ENCODE measurements around the gene ZNF785.
"Not testable (repeated sequence)": the region's sequence is repeated elsewhere in the genome, so short reads cannot be mapped to it uniquely, and the experiment has no call there.

The ZNF785 gene

DNA sequence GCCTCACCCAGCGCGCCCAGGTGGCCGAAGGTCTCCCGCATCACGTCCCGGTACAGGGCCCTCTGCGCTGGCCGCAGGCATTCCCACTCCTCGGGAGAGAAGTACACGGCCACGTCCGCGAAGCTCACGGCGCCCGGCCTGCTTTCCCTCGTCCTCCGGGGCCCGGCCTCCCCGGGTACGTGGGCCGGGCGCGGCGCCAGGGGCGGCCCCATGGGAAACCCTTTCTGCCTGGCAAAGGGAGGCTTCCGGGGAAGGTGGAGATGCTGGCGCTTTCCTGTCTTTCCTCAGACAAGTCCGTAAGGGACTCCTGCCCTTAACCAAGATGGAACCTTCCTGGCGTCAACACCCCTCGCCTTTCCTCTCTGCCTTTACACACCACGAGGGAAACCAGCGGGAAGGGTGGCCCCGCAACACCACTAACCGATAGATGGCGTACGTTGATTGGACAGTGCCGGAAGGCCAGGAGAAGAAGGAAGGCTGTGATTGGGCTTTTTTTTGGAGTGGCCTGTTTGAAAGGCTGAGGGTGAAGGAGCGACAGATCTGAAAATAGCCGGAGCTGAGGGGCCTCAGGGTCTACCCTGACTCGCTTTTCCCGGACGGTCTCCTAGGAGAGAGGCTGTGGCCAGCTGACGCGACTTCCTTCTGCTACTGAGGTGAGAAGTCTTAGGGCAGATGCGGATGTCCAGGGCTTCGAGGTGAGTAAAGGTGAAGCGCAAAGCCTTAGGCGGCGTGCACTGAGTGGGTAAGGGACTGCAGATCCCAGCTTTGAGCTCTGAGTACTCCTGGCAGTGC is at the start of gene ZNF785:
Gene ZNF785, minus strand, starts transcription at position 298 of the 792 bp plus-strand sequence. Its CDS starts 86 bp downstream, at position 212.
- DNase-seq (ENCODE audit: low spot score), result peak; percentile 95
- FAIRE-seq, result no peak

DNA sequence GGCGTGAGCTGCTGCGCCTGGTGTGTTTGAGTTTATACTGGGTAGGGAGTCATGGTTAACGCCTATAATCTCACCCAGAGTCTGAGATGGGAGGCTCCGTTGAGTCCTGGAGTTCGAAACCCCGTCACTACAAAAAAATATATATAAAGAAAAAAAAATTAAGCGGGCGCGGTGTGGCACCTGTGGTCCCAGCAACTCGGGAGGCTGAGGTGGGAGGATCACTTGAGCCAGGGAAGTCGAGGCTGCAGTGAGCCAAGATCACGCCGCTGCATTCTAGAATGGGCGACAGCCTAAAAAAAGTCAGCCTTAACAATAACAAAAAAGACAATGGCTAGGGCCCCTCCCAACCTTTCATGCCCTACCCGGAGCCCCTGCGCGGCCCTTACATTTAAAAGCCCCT is 48.0 kb upstream of the ZNF785 start:
- DNase-seq (ENCODE audit: low spot score) (no peak), FAIRE-seq (no peak)

DNA sequence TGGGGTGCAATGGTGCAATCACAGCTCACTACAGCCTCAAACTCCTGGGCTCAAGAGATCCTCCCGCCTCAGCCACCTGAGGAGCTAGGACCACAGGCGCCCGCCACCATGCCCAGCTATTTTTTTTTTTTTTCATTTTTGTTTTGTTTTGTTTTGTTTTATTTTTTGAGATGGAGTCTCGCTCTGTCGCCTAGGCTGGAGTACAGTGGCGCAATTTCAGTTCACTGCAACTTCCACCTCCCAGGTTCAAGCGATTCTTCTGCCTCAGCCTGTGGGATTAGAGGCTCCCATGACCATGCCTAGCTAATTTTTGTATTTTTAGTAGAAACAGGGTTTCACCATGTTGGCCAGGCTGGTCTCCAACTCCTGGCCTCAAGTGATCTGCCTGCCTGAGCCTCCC is 47.0 kb upstream of the ZNF785 start:
- FAIRE-seq, result not testable (repeated sequence)

DNA sequence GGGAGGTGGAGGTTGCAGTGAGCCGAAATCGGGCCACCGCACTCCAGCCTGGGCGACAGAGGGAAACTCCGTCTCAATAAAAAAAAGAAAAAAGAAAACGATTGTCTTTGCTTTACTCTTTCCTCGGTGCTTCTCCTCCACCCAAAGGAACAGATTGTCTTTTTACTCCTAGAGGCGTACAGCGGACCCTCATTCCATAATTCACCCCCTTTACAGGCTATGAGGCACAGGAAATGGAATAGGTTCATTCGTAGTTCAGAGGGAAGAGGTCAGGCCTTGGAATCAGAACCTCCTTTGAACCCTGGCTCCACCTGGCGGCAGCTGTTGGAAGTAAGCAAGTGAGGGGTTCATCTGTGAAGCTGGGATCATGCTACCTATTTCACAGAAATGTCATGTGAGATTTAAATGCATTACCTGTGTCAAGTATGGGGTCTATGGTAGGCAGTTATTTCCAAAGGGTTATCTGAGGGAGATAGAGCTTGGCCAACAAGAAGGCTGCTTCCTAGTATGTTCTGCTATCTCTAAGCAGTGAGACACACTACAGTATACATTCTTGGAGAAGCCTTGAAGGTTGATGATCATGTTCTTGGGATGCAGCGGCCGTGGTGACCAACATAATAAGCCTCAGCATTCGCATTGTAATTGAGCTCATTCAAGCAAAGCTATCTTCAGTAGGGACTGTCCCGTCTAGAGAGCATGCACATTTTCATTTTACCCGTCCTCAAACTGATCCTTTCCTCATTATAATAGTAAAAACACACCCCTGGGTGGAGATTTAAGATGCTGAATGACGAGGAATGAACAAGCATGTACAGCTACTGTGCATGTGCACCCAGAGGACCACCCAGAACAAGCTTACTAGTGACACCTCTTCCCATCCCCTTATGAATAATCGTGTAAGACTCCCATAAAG is 43.4 kb upstream of the ZNF785 start:
- no peak for FAIRE-seq
- DNase-seq (ENCODE audit: low spot score), result peak; percentile 69

More for the DNA sequence above, 47.0 kb upstream of the ZNF785 start:
- not testable (repeated sequence) for DNase-seq (ENCODE audit: low spot score)

DNA sequence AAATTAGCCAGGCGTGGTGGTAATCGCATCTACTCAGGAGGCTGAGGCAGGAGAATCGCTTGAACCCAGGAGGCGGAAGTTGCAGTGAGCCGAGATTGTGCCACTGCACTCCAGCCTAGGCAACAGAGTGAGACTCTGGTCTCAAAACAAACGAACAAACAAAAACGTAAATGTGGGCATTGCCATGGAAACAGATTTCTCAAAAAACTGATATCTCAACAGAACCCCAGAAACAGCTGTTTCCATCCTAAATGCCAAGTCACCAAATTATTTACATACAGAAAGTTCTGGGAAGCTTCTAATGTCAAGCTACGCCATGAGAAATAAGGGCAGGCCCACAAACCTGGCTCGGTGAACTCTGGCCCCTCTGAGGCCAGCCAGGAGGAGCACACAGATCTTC is 40.7 kb upstream of the ZNF785 start:
- DNase-seq (ENCODE audit: low spot score) (no peak), FAIRE-seq (no peak)

DNA sequence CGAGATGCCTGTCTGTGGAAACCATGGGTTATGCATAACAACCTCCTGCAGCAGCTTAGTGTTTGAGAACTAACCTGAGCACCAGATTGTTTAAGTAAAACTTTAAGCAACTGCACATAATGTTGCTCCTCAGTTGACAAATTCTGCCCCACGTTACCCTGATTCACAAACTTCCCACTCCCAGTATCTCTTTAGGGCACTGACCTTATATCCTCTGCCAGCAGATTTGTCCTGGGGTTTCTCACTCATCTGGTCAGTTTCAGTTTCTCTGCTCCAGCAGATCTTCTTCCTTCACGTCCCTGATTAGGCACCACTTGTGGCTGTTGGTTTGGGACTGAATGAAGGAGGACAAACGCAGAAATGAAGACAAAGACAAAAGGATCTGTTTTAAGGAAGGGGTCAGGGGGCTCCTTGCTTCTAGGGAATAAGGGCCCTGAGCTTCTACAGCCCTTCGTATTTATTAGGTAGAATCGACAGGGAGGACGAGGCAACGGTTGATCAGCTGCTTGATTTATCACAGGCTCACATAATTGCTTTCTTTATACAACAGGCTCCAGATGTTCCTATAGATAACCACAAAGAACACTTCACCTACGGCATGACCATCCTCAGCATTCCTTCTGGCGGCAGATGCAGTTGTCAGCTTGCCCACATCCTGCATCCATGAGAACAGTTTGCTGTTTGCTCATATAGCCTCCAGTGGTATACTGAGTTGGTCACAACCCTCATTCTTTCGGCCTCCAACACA is 38.2 kb upstream of the ZNF785 start:
- FAIRE-seq (no peak), DNase-seq (ENCODE audit: low spot score) (no peak)

DNA sequence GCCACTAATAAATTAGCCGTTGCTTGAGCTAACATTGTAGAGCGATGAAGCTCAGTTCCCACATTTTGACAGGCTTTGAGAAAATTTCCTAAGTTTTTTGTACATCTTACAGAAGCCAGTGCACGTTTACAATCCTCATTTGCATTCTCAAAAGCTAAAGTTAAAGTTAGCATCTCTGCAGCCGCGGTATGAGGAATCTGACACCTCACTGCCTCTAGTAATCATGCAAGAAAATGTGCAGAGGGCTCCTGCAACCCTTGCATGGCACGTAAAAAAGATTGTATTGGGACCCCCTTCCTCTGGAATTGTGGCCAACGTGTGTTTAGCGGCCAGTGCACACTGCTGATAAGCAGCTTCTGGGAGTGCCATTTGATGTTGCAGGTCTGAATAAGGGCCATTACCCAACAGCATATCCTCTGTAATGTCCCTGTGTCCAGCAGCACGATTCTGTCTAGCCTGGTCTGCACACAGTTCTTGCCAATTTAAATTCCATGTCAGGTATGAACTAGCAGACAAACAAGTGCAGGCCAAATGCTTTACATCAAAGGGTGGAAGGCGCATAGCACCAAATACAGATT is 37.0 kb upstream of the ZNF785 start:
- no peak for FAIRE-seq
- DNase-seq (ENCODE audit: low spot score), result no peak

DNA sequence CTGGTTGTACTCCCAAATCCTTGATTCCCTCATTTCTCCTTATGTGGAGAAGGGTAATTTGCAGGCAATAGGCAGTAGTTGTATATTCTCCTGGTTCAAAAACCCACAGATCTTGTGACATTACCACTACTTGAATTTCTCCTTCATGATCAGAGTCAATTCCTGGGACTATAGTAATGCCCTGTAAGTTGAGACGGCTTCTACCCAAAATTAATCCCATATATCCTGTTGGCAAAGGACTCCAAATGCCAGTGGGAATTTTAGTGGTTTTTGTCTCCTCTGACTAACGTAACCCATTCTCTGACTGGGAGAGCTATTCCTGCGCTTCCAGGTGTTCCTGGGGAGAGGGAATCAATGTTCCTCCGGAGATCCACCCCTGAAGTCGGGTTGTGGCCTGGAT is 36.3 kb upstream of the ZNF785 start:
- no peak for FAIRE-seq

DNA sequence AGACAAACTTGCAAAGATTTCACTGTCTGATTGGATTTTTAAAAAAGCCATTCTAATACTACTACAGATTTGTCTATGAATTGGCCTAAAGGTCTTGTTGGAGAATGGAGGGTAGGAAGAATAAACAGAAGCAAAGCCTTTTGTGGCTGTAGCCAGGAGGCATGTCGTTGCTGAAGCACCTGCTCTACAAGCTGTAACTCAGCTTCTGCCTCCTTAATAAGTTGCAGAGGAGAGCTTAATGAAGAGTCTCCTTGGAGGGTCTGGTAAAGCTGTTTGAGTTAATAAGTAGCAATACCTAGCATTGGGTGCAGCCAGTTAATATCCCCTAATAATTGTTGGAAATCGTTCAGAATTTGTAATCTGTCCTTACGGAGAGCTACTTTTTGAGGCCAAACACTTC is 34.7 kb upstream of the ZNF785 start:
- DNase-seq (ENCODE audit: low spot score), result no peak
- FAIRE-seq, result no peak

More for the DNA sequence above, 36.3 kb upstream of the ZNF785 start:
- no peak for DNase-seq (ENCODE audit: low spot score)

DNA sequence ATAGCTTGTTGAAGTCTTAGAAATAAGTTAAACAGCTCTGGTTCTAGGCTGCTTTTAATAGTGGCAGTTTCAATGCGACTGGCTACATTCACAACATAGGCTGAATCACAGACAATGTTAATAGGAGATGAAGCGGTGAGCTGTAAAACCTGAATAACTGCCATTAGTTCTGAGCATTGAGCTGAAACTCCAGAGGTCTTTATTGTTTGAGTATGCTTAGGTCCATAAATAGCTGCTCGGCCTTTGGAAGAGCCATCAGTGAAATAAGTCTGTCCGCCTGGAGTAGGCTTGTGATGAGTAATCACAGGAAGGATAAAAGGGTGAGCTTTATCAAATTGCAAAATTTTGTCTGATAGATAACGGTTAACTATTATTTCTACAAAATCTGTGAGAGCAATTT is 34.1 kb upstream of the ZNF785 start:
- no peak for FAIRE-seq
- DNase-seq (ENCODE audit: low spot score), result no peak

DNA sequence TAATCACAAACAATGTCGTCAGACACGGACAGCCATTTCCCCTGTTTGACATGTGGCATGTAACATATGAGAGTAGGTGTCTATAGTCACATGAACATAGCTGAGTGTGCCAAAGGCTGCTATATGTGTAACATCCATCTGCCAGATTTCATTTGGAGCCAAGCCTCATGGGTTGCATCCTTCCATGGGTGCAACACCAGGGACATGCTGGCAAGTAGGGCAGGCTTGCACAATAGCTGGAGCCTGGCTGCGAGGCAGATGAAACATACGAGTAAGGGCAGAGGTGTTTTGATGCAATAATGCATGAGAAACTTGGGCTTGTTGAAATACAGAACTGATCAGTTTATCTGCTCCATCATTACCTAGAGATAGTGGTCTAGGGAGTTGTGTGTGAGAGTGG is 33.7 kb upstream of the ZNF785 start:
- DNase-seq (ENCODE audit: low spot score) (no peak), FAIRE-seq (no peak)

DNA sequence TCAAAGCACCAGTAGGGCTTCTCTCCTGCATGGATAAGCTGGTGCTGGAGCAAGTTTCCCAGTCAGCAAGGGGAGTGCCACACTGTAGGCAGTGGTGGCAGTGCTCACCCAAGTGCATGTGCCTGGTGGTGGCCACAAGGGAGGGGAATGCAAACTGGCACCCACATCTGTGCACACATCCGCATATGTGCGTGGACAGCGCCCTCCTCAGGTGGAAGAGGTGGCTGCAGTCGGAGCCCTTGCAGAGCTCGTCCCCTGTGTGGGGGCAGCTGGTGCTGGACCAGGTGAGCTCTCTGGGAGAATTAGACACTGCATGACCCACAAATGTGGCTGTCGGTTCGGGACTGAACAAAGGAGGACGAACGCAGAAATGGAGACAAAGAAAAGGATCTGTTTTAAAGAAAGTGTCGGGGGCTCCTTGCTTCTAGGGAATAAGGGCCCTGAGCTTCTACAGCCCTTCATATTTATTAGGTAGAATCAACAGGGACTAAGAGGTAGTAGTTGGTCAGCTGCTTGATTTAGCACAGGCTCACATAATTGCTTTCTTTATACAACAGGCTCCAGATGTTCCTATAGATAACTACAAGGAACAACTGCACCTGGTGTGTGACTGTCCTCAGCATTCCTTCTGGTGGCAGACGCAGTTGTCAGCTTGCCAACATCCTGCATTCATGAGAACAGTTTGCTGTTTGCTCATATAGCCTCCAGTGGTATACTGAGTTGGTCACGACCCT is 30.0 kb upstream of the ZNF785 start:
- FAIRE-seq (no peak), DNase-seq (ENCODE audit: low spot score) (peak; percentile 28)

DNA sequence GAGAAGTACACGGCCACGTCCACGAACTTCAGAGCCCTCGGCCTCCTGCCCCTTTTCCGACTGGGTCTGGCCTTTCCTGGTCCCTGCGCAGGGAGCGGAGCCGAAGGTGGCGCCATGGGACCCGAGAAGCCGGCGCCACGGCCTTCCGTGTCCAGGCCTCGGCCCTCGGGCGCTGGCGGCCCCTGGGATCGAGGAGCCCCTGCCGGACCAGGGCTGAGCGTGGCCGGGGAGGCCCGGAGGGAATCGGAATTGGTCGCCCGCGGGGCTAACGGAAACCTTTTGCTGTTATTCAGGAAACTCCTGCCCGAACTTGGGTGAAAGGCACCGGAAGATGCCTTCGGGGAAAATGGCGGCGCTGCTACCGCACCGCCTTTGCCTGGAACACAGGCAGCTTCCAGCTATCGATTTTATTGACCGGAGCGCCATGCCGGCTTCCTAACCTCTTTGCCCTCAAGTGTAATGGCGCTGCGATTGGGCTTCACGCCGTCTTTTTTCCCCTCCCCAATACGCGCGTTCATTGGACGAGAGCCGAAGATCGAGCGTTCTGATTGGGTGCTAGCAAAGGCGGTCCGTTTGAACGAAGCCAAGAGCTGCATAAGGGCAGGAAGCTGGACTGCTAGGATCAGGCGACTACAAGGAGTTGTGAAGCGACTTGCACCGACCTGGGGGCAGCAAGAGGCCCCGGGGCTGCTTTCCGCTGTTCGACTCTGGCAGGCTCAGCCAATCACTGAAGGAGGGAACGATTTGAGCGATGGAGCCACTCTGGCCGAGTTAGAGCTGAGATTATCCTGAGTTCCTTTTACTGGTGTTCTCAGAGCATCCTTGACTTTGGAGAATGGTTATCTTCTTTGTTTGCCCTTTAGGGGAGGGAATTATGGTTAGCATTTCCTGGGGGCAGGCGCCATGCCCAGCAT is 24.7 kb upstream of the ZNF785 start, which contains the start of gene ZNF689:
Gene ZNF689, minus strand, starts transcription at position 464 of the 914 bp plus-strand sequence. Its CDS starts 348 bp downstream, at position 116.
- FAIRE-seq, result no peak
- peak; percentile 91 for DNase-seq (ENCODE audit: low spot score)

DNA sequence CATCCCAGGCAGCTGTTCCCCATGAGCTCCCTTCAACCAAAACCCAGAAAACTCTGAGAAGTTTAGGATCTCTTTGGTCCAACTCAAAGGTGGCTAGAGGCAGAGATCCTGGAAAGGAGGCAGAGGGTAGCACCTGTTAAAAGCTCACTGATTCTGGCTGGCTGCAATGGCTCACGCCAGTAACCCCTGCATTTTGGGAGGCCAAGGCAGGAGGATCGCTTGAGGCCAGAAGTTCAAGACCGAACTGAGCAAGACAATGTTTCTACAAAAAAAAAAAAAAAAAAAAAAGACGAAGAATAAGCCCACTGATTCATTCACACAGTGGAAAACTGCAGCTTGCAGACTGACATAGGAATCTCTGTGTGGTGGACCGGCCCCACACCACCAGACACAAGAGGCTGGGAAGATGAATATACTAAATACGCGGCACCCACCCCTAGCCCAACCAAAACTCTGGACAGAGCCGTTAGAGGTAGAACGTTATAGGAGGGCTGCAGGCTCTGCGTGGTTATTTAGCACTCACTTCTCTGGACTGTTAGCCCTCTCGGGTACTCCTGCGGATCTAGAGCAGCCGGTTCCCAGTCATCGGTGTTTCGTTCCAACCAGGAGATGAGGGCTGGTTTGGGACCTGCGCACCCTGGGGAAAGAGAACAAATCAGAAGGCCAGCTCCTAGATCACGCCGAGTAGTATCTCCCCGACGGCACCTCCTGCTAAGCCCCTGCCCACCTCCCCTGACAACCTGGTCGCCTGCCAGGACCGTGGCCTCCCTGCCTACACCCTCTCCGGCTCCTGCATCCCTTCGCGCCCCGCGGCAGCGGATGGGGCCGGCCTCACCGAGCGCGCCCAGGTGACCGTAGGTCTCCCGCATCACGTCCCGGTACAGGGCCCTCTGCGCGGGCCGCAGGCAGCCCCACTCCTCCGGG is 23.8 kb upstream of the ZNF785 start:
- FAIRE-seq (no peak), DNase-seq (ENCODE audit: low spot score) (peak; percentile 45)

DNA sequence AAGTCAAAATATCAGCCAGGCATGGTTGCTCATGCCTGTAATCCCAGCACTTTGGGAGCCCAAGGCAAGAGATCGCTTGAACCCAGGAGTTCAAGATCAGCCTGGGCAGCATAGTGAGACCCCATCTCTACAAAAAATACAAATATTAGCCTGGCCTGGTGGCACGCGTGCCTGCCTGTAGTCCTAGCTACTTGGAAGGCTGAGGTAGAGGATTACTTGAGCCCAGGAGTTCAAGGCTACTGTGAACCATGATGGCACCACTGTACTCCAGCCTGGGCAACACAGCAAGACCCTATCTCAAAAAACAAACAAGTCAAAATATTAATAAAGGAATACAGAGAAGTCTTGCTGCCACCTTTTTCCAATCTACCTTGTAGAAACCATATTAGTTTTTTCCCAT is 20.5 kb upstream of the ZNF785 start:
- no peak for DNase-seq (ENCODE audit: low spot score)
- no peak for FAIRE-seq

DNA sequence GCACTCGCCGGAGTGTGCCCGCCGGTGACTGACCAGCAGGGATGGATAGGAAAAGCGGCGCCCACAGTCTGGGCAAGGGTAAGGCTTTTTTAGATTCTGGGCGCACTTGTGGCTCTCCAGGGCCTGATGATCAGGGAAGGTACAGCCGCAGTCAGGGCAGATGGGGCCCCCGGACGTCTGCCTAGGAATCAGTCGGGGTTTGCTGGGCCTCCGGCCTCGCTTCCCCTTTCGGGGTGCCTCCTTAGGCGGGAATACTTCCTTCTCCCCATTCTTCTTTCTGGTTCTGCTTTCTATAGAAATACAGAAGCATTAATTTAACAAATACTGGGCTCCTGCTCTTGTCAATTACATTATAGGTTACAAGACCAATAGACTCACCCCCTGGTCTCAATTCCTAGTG is 19.7 kb upstream of the ZNF785 start:
- DNase-seq (ENCODE audit: low spot score), result no peak
- no peak for FAIRE-seq

DNA sequence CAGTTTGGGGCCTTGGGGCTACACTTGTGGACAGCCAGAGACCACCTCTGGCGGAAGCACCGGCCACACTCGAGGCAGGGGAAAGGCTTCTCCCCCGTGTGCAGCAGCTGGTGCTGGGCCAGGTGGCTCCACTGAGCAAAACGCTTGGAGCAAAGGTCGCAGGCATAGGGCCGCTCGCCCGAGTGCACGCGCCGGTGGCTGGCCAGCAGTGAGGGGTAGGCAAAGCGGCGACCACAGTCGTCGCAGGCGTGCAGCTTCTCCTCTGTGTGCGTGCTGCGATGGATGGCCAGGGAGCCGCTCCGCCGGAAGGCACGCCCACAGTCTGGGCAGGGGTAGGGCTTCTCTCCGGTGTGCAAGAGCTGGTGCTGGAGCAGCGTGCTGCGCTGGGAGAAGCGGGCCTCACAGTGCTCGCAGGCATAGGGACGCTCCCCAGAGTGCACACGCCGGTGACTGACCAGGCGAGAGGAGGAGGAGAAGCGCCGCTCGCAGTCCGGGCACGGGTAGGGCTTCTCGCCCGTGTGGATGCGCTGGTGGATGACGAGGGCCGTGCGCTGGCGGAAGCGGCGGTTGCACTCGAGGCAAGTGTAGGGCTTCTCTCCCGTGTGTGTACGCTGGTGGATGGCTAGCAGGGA is 18.9 kb upstream of the ZNF785 start:
- no peak for DNase-seq (ENCODE audit: low spot score)
- no peak for FAIRE-seq

DNA sequence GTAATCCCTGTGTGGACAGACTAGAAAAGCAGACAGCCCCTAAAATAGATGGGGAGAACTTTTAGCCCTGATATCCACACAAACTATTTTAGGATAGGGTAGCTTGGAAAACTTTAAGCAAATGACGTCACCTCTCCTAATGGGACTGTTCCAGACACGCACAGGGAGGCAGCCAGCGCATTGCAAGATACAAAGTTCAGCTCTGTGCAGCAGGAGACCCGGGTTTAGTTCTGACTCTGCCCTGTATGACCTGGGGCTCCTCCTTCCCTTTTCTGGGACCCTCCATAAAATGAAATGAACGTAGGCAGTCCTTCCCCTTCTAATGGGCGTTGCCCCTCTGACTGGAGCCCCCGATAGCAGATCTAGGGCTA is 18.4 kb upstream of the ZNF785 start:
- DNase-seq (ENCODE audit: low spot score) (no peak), FAIRE-seq (no peak)

Measured in urothelium cell line (cell line).